GM18520 (cell line): Measurements from ENCODE around the gene SLC1A1.
"Not testable (repeated sequence)": the region's sequence is repeated elsewhere in the genome, so short reads cannot be mapped to it uniquely, and the experiment has no call there.

ENCODE experiments used
- ATAC-seq: cut with Tn5 transposase; IDR thresholded peaks from one replicate; pipeline ENCODE4 v1.9.1; 2021; ENCODE audit not compliant: unreplicated experiment

SLC1A1 gene

DNA sequence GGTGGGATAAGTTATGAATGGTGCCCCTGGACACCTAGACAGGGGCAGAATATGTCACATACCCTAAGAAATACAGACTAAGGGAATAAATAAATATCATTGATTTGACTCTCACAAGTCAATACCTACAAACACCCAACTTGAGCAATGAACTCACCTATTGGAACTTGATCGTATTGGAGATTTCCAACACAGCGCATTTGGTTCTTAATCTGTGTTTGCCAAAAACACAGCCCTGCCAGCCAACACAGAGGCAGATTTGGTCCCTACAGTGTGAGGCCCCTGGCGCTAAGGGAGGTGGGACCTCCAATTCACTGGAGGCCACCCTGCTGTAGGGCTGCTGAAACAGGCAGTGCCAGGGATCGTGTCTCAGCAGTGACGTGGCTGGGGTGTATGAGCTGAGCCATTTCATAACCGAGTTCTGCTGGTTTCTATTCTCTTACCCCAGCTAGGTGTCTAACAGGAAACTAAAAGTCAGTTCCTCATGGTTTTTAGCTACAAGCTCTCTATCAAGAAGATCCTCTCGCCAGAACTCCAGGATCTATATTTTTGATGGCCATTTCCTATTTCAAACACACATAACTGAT lies 84.5 kb downstream of the SLC1A1 start:
- ATAC-seq: peak; percentile 89

DNA sequence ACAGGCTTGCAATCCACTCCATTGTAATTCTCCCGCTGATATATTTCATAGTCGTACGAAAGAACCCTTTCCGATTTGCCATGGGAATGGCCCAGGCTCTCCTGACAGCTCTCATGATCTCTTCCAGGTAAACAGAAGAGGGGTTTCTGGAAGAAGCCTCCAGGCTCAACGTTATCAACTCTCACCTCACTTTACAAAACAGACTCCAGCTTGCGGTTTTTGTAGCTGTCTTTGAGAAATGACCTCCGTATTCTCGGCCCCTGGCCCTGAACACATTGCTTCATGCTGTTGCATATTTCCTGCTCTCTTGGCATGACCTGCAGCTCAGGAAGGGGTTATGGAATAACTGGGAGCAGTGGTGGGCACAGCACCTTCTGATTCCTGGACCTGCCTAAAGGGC lies 85.7 kb downstream of the SLC1A1 start:
- ATAC-seq: no peak

DNA sequence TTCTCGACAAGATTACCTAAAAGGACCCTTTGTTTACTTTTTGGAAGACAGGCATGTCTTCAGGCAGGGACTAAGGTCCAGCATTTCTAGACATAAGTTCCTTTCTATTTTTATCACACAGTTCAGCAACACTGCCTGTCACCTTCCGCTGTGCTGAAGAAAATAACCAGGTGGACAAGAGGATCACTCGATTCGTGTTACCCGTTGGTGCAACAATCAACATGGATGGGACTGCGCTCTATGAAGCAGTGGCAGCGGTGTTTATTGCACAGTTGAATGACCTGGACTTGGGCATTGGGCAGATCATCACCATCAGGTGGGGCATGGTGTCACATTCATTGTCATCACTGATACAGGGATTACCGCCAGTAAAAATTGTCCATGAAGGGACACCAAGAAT lies 86.2 kb downstream of the SLC1A1 start:
- ATAC-seq: no peak

DNA sequence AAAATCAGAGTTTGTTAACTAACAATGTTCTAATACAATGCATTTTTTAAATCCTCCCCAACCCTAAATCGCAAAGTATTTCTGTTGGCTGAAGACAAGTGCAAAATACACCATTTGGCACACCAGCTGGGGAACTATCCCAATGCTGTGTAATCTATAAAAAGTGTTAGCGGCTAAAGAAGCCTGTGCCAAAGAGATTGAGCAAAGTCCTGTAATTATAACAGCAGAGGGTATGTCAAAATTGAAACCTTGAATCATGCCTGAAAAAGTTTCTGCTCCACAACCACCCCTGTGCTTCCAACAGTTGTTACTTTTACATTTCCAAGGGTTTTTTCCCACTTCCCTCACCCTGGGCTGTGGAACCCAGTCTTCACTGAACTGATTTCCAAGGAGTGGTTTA lies 88.7 kb downstream of the SLC1A1 start:
- ATAC-seq: no peak

DNA sequence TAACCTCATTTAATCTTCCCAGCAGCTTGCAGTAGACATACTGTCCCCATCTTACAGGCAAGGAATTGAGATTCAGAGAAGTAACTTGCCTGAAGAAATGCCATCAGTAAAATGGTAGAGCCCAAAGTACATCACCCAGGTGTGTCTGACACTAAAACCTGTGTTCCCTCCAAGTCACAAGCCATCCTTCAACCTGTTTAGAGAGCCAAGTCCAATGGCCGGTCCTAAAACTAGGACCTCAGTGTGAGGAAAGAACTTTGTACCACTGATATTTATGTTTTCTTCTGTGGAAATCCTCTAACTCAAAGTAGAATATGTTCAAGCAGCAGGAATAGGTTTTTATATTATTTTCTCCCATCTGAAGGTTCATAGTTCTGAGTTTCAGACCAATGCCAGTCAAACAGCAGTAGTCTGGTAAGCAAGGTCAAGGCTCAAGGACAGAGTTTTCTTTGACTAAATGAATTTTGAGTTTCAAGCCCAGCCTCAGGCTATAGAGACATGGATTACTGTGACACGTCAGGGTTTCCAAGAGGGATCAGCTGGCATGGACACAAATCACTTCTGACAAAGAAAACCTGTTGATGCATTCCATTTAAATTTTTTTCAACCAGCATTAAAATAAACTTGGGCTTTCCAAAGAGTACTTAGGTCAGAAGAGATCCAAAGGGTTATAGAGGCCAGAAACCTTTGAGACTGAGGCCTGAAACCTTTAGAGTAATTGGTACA lies 90.9 kb downstream of the SLC1A1 start:
- ATAC-seq: no peak

DNA sequence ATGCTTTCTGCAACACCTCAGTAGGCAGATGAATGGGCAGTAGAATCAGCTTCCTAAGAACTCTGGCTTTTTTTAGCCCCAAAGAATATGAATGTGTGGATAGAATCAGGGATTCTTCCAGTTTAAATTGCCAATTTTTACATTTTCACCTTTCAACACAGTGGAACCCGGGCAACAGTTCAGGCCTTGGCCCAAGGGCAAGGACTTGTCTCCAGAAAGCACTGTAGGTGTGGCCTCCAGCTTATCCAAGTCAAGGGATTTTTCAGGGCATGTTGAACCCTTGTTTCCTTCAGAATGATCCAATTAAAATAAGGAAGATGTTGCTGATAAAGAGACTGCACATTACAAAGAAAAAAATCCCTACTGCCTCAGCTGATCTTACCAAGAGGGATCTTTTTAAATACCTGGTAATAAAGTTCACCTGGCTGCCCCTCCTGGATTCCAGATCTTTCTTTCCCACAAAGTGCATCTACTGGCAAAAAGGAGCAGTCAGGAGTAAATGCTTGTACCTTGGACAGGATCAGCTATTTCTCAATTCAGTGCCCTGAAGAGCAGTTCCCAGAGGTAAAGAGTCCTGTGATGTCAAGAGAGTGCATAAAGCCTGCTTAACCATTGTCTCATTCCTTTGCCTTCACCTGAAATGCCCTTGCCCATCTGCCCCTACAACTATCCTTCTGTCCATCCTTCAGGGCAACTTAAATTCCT lies 91.7 kb downstream of the SLC1A1 start:
- ATAC-seq: no peak

DNA sequence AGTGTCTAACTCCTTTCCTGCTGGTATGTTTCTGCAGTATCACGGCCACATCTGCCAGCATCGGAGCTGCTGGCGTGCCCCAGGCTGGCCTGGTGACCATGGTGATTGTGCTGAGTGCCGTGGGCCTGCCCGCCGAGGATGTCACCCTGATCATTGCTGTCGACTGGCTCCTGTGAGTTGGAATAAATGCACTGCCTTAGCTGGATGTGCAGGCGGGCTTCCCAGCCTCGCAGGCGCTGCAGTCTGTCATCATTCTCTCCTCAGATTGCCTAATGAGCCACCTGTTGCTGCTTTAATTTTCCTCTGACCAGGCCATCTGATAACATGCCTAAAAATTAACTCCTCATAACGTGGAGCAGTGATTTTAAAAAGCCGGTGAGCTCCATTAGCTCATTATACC lies 92.7 kb downstream of the SLC1A1 start:
- no peak for ATAC-seq

DNA sequence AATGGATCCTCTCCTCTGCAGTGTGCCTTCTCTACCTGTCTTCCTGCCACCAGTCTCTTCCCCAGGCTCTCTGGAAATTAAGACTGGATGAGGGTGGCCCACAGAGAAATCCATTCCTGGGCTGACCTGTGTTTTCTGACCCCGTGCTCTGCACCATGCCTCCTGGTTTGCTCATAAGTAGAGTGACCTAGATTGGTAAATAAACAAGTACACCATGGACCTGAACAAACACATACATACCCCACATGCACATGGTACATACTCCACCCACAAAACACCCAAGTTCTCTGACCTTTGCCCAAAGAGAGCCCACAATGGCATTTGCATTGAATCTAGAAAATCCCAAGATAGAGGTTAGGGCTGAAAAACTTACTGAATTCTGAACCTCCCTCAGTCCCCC lies 94.4 kb downstream of the SLC1A1 start:
- ATAC-seq: no peak

DNA sequence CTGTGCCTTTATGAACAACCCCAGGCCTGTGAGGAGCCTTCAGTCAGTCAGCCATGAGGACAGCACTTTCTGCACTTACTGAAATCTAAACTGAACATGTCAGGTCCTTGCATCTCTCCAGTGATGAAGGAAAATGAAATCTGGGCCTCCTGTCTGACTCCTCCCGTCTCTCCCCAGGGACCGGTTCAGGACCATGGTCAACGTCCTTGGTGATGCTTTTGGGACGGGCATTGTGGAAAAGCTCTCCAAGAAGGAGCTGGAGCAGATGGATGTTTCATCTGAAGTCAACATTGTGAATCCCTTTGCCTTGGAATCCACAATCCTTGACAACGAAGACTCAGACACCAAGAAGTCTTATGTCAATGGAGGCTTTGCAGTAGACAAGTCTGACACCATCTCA lies 94.9 kb downstream of the SLC1A1 start:
- no peak for ATAC-seq

DNA sequence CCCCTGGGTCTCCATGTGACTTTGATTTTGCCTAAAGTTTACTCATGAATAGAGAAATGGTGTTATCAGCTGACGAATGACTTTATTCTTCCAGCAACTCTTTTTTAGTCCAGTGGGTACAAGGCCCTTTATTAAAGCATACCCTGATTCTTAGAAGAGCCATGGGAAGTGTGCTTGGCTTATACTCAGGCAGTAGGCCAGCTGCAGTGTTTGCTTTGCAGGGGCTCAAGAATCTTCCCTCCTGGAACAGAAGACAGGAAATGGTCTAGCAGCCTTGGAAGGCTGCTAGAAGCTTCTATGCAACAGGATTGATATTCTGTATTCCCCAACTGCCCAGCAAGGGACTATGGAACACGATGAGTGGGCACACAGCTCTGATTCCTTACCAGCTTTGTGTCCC lies 98.5 kb downstream of the SLC1A1 start:
- no peak for ATAC-seq

DNA sequence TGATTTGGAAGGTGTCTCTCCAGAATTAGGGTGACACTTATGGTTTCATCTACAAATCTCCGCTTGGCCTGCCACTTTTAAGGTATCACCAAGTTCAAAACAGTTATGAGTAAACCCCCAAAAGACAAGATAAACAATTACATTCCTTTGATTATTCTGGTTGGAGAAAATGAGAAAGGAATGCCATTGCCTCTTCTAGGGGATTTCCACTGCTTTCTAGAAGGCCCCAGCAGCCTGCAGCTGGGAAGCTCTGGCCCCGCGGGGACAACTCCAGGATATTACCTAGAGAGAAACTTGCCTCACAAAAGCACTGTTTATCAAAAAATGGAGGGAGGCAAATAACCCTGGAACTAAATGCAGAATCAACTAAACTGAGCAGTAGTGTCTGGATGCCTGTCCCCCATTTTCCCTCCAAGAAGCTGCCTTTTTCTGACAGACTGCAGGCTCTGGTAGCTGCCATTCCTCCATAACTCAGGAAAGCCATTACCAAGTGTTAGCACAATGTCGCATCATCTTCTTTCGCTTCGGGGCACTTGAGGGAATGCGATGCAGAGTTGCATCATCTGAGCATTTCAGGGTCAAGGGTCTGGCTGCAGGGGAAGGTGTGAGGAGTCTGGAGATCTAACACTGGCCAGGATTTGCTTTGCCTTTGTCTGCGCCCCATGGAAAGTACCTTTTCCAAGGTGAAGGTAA lies 100.3 kb downstream of the SLC1A1 start:
- no peak for ATAC-seq

DNA sequence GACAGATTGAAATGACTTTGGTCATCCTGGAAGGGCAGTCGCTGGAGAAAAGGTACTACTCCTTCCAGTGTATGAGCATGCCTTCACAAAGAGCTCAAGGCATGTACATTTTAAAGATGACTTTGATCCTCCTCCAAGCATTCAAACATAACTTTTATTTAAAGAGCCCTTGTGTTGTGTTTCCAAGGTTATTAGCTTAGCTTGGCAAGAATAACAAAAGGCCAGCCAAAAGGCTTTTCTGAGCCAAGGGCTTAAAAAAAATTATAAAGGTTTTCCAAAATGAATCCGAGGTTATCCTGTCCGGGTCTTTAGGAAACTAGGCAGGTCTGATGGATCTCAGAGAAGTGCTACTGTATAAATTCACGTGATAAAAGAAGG lies 100.8 kb downstream of the SLC1A1 start:
- no peak for ATAC-seq

DNA sequence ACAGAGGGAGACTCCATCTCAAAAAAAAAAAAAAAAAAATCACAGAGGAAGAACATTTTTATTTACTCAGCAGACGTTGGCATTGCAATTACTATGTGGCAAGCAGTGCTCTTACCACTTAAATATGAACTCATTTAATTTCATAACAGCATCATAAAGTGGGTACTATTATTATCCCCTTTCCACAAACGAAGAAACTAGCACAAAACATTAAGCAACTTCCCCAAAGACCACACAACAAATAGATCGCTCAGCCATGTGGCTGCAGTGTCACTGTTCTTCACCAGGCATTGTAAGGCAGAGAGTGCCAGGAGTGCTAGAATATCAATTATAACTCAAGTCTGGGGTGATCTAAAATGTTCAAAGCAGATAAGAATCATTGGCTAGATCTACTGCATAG lies 102.0 kb downstream of the SLC1A1 start:
- no peak for ATAC-seq

DNA sequence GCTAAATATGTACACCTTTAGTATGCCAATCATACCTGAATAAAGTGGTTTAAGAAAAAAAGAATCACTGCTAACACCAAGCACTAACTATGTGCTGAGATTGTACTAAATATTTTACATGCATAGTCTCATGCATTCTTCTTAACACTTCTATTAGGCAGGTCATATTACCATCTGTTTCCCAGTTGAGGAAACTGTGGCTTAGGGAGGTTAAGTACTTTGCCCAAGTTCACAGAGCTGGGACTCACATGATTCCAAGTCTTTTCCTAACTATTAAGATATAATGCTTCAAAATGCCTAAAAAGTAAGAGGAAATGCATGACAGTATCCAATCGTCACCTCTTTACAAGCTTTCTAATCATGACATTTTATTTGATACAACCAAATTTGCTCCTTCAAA lies 102.6 kb downstream of the SLC1A1 start:
- ATAC-seq: no peak

DNA sequence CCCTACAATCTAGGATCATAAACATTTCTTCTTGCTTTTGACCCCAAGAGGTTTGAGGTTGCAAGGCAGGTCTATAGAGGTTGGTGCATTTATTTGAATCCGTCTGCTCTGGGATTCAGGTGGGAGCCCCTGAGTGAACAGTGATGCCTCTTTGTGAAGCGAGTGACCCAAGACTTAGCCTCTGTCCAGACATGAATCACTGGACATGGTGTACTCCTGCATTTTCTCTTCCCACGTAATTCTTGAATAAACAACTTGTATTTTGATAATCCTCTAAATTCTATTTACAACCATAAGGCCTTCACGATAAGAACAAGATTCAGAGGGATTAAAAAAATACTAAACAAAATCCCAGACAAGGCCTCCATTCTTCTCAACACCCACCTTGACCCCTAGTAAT lies 104.3 kb downstream of the SLC1A1 start:
- ATAC-seq: no peak

DNA sequence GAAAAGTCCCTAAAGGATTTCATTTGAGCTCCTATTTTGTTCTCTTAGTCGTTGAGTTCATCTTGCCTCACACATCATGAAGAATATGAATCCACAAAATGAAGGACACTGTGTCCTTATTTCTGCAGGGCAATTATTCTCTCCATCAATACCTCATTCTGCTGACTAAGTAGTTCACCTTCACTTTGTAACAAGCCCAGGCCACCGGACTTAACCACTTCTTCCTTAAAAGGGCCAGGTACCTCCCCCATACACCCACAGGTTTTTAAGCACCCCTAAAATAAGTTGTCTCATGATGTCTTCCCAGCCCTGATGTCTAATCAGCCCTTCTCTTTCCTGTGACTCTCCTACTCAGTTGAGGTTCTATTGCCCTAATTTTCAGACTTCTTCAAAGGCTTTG lies 104.7 kb downstream of the SLC1A1 start:
- no peak for ATAC-seq

DNA sequence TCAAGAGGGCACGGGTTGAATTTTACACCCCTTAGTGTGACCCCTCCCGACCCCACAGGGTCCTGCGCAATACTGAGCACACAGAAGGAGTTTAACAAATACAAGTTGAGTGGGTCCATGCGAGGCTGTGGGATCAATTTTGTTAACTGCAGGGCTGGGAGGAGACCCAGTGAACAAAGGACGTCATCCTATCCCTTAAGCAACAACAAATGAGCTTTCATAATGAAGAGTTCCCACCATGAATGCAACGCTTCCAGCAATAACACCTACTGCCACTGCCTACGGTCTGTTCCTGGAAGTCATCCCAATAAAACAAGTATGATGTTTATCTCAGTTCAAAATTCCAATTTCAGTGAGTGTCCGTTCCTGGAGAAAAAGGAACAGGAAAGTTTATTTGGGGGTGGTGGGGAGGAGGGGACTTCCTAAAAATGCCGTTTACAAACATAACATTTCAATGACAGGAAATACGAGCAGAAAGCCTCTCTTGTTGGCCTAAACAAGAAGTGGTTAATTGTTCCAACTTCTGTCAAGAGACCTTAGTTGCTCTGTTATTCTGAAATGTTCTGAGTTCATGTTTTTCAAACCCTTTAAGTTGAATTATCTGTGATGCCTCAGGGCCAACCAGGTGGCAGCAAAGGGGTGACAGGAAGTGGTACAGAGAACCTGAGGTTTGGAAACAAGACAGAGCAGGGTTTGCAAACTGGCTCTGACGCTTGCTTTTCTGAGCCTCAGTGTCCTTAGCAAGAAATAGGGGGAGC lies 106.1 kb downstream of the SLC1A1 start:
- ATAC-seq: no peak

DNA sequence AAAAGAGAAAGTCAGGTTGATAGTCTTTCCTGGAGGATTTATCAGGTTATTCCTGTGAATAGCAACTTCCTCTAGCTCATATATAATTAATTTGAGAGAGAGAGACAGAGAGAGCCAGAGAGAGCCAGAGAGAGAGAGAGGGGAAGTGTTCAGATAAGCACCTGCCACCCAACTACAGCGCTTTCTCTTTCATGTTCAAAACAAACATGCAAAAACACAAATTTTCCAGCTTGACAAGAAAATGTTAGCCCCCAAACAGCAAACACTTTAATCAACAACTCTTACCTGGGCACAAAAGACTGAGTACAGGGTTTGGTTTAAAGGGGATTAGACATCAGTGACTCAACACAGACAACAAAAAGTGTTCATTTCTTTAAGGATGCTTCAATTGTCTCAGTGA lies 110.1 kb downstream of the SLC1A1 start:
- ATAC-seq: no peak

DNA sequence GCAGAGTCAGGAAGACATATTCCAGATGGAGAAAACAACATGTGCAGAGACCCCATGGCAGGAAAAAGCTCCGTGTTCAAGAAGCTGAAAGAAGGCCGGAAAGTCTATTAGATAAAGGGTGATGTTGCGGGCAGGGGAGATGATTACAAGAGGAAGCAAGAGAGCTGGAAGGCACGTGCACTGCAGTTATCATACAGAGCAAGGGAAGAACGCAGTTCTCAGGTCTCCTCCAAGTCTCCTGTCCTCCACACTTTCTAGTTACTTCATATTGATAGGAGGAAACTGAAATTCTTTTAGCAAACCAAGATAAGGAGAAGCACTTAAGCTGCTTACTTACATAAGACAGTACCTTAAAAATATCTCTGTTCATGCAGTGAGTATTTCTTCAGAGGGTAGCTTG lies 113.6 kb downstream of the SLC1A1 start:
- ATAC-seq: no peak

DNA sequence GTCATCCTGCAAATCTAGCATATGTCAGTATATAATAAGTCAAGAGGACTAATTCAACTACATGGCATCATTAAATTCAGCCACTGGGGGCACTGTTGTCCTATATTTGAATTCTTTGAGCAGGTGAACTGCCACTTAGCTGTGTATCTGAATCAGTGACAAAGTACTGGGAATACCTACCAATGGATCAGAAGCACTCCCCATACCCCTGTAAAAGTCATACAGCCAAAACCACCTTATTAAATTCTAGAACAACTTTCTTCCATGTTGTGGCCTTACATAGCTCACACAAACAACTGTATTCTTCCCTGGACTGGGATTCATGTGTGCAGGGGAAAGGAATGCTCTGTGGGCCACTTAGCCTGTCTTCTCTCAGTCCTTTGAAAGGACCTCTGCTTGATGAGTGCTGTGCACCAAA lies 114.4 kb downstream of the SLC1A1 start:
- ATAC-seq: peak; percentile 43

DNA sequence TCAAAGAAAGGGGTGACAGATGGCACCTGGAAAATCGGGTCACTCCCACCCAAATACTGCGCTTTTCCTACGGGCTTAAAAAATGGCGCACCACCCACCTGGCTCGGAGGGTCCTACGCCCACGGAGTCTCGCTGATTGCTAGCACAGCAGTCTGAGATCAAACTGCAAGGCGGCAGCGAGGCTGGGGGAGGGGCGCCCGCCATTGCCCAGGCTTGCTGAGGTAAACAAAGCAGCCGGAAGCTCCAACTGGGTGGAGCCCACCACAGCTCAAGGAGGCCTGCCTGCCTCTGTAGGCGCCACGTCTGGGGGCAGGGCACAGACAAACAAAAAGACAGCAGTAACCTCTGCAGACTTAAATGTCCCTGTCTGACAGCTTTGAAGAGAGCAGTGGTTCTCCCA lies 115.8 kb downstream of the SLC1A1 start:
- not testable (repeated sequence) for ATAC-seq
